NCI-H1930 (cell line): ENCODE measurements around the gene NACC2.
"Not testable (repeated sequence)": the region's sequence is repeated elsewhere in the genome, so short reads cannot be mapped to it uniquely, and the experiment has no call there.

ENCODE experiments used
- DNase-seq, 2 experiments: peaks; one replicate each; lab custom pipeline; 2025; lab: John Stamatoyannopoulos, UW

NACC2 gene

GRCh38 chr9:135976531-135976930 lies 118.6 kb downstream of the NACC2 start:
- DNase-seq = no peak

- DNase-seq = no peak
These were observed 119.3 kb downstream of the NACC2 start for GRCh38 chr9:135975834-135976233.

- DNase-seq = no peak
These were observed 120.9 kb downstream of the NACC2 start for GRCh38 chr9:135974220-135974573.

- no peak for DNase-seq
These were observed 121.5 kb downstream of the NACC2 start for GRCh38 chr9:135973277-135974219.

- no peak for DNase-seq
These were observed 123.2 kb downstream of the NACC2 start for GRCh38 chr9:135971892-135972291.

- DNase-seq = no peak
These were observed 123.8 kb downstream of the NACC2 start for GRCh38 chr9:135971111-135971766.

- DNase-seq = no peak
These were observed 124.8 kb downstream of the NACC2 start for GRCh38 chr9:135970128-135970815.

GRCh38 chr9:135969064-135969683 lies 125.9 kb downstream of the NACC2 start:
- no peak for DNase-seq

GRCh38 chr9:135968601-135969000 lies 126.5 kb downstream of the NACC2 start:
- no peak for DNase-seq

GRCh38 chr9:135968083-135968476 lies 127.0 kb downstream of the NACC2 start:
- no peak for DNase-seq

GRCh38 chr9:135966916-135967260 lies 128.2 kb downstream of the NACC2 start:
- DNase-seq = not testable (repeated sequence)

- DNase-seq = no peak
These were observed 129.8 kb downstream of the NACC2 start for GRCh38 chr9:135965124-135965756.

GRCh38 chr9:135963938-135964337 lies 131.2 kb downstream of the NACC2 start:
- no peak for DNase-seq

- DNase-seq = no peak
These were observed 131.8 kb downstream of the NACC2 start for GRCh38 chr9:135963338-135963737.

GRCh38 chr9:135962696-135963307 lies 132.3 kb downstream of the NACC2 start:
- no peak for DNase-seq

GRCh38 chr9:135961811-135962695 lies 133.0 kb downstream of the NACC2 start:
- DNase-seq = no peak

GRCh38 chr9:135961277-135961715 lies 133.8 kb downstream of the NACC2 start, which contains the start of gene UBAC1:
Gene UBAC1 (minus strand): TSS chr9:135961373. CDS start chr9:135961162, 211 bp downstream.
- peak; percentile 87 to 95 for DNase-seq

GRCh38 chr9:135960411-135961276 lies 134.4 kb downstream of the NACC2 start:
- DNase-seq = no peak

GRCh38 chr9:135959814-135960213 lies 135.3 kb downstream of the NACC2 start:
- DNase-seq = no peak
